DLD1 (cell line): ENCODE results near the gene DUSP28.

Experiments
- in situ Hi-C: cut with HindIII; loops from 2 replicates; pipeline ENCODE4 v1.10.0; 2017; ENCODE audit warnings: low sequenced_read_pairs

DUSP28 gene

DNA sequence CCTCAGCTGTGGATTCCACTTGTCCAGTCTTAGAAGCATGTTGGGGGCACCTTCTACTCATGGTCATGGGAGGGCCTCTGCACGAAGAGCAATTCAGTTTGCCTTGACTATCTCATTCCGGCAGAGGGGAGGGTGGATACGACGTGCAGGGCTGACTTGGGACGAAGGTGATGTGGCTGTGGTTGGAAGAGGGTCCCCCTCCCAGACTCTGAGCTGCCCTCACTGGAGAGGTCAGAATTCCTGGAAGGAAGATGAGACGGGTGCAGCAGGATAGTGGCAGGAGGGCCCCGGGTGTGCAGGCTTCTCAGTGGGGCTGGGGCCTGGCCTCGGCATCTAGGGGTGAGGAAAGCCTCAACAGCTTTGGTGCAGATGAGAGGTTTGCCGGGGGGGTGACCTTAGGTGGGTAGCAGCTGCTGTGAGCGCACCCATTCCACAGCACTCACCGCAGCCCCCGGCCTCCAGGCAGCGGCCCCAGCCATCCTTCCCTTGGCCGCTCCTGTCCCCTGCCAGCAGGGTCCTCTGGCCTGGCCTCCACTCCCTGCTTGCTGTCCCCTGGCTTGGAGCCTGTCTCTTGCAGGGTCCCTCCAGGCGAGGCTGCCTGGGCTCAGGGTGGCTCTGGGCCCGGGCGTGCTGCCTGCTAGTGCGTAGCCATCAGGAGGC is 11.3 kb downstream of the DUSP28 start:
- in situ Hi-C loops, result no loop called here

GRCh38 chr2:240572141-240573031 is 12.2 kb downstream of the DUSP28 start:
- in situ Hi-C loops, result no loop called here

- in situ Hi-C loops, result no loop called here
Observed at GRCh38 chr2:240573071-240573515, 12.9 kb downstream of the DUSP28 start.

DNA sequence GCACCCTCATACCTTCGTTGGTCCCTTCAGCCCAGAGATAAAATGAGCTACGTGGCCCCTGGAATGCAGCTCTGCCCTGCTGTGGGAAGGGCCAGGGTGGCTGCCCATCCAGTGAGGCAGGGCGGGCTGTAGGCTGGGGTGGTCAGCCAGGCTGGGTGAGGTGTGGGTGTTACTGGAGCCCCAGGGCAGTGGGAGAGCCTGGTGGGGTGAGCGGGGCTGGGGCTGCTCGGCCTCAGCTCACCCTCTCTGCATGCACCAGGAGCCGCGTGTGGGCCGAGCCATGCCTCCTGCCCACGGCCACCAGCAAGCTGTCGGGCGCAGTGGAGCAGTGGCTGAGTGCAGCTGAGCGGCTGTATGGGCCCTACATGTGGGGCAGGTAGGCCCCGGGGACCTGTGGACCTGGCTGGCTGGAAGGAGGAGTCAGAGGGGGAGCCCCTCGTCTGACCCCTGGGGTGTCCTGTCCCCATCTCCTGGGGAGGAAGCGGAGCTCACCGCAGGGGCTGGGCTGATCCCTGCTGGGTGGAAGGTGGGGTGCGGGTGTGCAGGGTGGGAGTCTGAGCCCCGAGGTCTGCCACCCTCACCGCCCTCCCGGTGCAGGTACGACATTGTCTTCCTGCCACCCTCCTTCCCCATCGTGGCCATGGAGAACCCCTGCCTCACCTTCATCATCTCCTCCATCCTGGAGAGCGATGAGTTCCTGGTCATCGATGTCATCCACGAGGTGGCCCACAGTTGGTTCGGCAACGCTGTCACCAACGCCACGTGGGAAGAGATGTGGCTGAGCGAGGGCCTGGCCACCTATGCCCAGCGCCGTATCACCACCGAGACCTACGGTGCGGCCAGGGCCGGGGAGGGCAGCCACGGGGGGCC is 13.6 kb downstream of the DUSP28 start:
- in situ Hi-C loops, result no loop called here

DNA sequence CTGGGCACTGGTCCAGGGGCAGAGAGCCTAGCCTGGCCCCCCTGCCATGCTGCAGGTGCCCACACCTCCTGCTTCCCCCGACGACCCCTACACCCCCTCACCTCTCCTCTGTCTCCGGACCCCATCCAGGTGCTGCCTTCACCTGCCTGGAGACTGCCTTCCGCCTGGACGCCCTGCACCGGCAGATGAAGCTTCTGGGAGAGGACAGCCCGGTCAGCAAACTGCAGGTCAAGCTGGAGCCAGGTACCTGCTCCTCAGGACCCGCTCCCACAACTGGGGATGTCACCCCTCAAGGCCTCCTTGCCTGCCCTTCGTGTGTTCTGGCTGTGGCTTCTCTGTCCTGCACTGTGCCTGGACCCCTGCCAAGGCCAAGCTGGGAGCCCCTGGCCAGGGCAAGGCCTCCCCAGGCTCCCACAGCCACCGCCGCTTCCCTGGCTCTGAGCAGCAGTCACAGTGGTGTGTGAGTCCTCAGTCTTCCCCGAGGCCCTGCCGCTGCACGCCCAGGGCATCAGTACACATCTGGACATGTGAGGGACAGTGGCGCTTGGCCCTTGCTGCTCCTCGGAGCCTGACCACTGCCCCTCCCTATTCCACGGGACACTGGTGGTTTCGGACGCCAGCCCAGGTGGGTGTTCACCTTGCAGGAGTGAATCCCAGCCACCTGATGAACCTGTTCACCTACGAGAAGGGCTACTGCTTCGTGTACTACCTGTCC is 14.4 kb downstream of the DUSP28 start:
- in situ Hi-C loops, result no loop called here

GRCh38 chr2:240575101-240575965 is 15.2 kb downstream of the DUSP28 start:
- in situ Hi-C loops, result no loop called here

DNA sequence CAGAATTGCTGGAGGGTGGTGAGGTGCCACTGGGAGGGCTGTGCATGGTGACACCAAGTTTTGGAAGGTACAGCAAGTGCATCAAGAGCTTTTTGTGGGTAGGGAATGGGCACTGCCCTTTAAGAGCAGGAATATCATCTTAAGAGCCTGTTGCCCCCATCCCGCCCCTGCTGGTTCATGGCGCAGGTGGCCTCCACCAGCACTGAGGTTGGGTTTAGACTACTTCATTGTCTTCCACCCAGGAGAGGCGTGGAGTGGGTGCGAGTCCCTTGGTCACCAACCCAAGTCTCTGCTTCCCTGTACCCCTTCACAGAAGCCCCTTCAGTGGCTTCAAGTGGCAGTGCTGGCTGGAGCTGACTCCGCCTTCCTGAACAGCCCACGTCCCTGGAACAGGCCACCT is 15.9 kb downstream of the DUSP28 start:
- in situ Hi-C loops, result no loop called here

DNA sequence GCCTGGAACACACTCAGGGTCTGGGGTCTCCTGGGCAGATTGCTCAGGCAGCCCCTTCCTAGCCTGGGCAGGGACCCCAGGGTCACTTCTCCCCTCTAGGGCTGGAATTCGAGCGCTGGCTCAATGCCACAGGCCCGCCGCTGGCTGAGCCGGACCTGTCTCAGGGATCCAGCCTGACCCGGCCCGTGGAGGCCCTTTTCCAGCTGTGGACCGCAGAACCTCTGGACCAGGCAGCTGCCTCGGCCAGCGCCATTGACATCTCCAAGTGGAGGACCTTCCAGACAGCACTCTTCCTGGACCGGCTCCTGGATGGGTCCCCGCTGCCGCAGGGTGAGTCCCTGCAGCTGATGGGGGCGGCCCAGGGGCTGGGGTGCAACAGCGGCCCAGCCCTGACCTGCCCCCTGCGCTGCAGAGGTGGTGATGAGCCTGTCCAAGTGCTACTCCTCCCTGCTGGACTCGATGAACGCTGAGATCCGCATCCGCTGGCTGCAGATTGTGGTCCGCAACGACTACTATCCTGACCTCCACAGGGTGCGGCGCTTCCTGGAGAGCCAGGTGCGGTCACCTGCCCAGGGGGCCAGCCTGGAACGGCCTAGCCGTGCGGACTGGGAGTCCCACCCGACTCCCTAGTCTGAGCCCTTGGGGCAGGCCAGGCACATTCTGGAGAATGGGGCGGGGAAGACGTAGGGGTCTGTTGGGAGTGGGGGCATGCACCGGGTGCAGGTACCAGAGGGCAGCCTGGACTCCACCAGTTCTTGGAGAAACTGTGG is 16.5 kb downstream of the DUSP28 start:
- in situ Hi-C loops, result no loop called here

GRCh38 chr2:240577281-240578109 is 17.3 kb downstream of the DUSP28 start:
- in situ Hi-C loops, result no loop called here

GRCh38 chr2:240578110-240578450 is 17.9 kb downstream of the DUSP28 start:
- in situ Hi-C loops, result no loop called here

DNA sequence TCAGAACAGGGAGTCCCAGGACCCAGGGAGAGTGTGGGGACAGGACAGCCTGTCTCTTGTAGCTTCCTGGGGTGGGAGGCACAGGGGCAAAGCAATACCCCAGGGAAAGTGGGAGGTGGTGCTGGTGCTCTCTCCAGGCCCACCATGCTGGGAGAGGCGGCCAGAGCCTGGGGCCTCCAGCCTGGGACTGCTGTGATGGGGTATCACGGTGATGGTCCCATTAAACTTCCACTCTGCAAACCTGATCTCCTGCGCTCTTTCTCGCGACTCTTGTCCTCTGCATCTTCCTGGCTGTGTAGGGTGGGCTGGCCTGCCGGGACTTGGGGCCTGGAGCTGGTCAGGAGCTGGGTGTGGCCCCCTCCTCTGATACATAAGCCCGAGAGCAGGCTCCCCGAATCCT is 18.3 kb downstream of the DUSP28 start:
- in situ Hi-C loops, result no loop called here

- in situ Hi-C loops, result no loop called here
Observed at GRCh38 chr2:240579071-240579762, 19.1 kb downstream of the DUSP28 start.

- in situ Hi-C loops, result no loop called here
Observed at GRCh38 chr2:240579771-240580614, 19.8 kb downstream of the DUSP28 start.

DNA sequence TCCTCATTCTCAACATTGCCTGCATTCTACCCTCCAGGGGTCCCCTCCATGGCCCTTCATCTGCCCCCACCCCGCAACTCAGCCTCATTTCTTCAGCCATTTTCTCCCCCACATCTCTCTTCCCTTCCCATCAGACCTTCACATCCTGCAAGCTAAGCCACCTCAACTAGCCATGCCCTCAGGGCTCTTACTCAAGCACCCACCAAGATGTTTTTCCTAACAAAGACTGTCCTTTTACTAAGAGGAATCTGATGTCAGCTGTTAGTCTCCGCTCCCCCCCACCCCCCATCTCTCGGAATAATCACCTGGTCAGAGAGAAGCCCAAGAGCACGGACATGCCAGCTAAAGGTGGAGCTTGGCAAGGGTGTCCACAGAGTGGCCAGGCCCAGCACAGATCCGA is 21.7 kb downstream of the DUSP28 start:
- in situ Hi-C loops, result no loop called here

- in situ Hi-C loops, result no loop called here
Observed at GRCh38 chr2:240582781-240583180, 22.6 kb downstream of the DUSP28 start.

DNA sequence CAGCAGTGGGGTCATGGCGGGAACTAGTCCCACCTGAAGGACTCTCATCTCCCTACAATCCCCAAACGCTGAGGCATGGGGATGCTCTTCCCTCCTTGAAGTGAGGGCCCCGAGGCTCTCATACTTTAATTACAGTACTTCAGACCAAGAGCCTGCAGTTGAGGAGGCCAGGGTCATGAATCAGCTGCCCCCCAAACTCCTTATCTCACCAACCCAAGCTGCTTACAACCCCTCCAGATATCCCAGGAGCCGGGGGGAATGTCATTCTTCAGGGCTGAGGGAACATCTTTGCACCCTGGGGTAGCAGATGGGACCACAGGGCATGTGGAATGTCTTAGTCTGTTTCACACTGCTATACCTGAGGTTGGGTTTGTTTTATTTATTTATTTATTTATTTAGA is 23.6 kb downstream of the DUSP28 start:
- in situ Hi-C loops, result no loop called here
